T-helper 1 cell treated with Interleukin-12 subunit alpha and Interleukin-12 subunit beta and Interleukin-4 antibody, amounts not matched to agents 30 μg/mL and 1 μg/mL, for 36 hours (primary cell): ENCODE data around the gene UBXN1.
A peak's percentile ranks its signal among the peaks of the same experiment; 100 is the strongest.

Source experiments
- H3K27ac Mint-ChIP-seq: one replicate; pipeline ENCODE4 v1.8.0; 2021; ENCODE audit warnings: mild to moderate bottlenecking, mixed read lengths
- H3K27me3 Mint-ChIP-seq: one replicate; pipeline ENCODE4 v1.8.0; 2021; ENCODE audit warnings: low read depth, mixed read lengths
- H3K36me3 Mint-ChIP-seq: one replicate; pipeline ENCODE4 v1.8.0; 2021; ENCODE audit warnings: low read depth, mixed read lengths
- H3K4me1 Mint-ChIP-seq: one replicate; pipeline ENCODE4 v1.8.0; 2021; ENCODE audit warnings: low read depth, mixed read lengths
- H3K4me3 Mint-ChIP-seq: one replicate; pipeline ENCODE4 v1.8.0; 2021; ENCODE audit warnings: mild to moderate bottlenecking, moderate library complexity, mixed read lengths
- H3K9me3 Mint-ChIP-seq: one replicate; pipeline ENCODE4 v1.8.0; 2021; ENCODE audit warnings: mixed read lengths

UBXN1 gene

GRCh38 chr11:62649486-62649885, 29.4 kb downstream of the UBXN1 start:
- H3K27ac Mint-ChIP-seq = no peak overlapping the region
- H3K4me3 Mint-ChIP-seq = no peak overlapping the region
- H3K9me3 Mint-ChIP-seq = no peaks in the 10 kb centered on the region
- peaks cover 22% of the 10 kb centered on the region for H3K36me3 Mint-ChIP-seq
- H3K4me1 Mint-ChIP-seq = peaks cover 27% of the 10 kb centered on the region
- H3K27me3 Mint-ChIP-seq = no peaks in the 10 kb centered on the region

- H3K27ac Mint-ChIP-seq = no peak overlapping the region
- H3K4me1 Mint-ChIP-seq = peaks cover 24% of the 10 kb centered on the region
- no peak overlapping the region for H3K4me3 Mint-ChIP-seq
- peaks cover 24% of the 10 kb centered on the region for H3K36me3 Mint-ChIP-seq
- no peaks in the 10 kb centered on the region for H3K9me3 Mint-ChIP-seq
- H3K27me3 Mint-ChIP-seq = no peaks in the 10 kb centered on the region
Measured at GRCh38 chr11:62648967-62649364, 29.9 kb downstream of the UBXN1 start.

- H3K9me3 Mint-ChIP-seq = no peaks in the 10 kb centered on the region
- peaks cover 24% of the 10 kb centered on the region for H3K36me3 Mint-ChIP-seq
- no peak overlapping the region for H3K27ac Mint-ChIP-seq
- H3K27me3 Mint-ChIP-seq = no peaks in the 10 kb centered on the region
- peaks cover 21% of the 10 kb centered on the region for H3K4me1 Mint-ChIP-seq
- no peak overlapping the region for H3K4me3 Mint-ChIP-seq
Measured at GRCh38 chr11:62648185-62648966, 30.5 kb downstream of the UBXN1 start.

GRCh38 chr11:62647609-62648005, 31.3 kb downstream of the UBXN1 start:
- no peak overlapping the region for H3K4me3 Mint-ChIP-seq
- peak overlapping the region; percentile 31 for H3K27ac Mint-ChIP-seq

GRCh38 chr11:62646825-62647608, 31.9 kb downstream of the UBXN1 start:
- no peaks in the 10 kb centered on the region for H3K27me3 Mint-ChIP-seq
- H3K4me1 Mint-ChIP-seq = peaks cover 17% of the 10 kb centered on the region
- peak overlapping the region; percentile 99 for H3K4me3 Mint-ChIP-seq
- peak overlapping the region; percentile 96 for H3K27ac Mint-ChIP-seq
- peaks cover 21% of the 10 kb centered on the region for H3K36me3 Mint-ChIP-seq
- H3K9me3 Mint-ChIP-seq = no peaks in the 10 kb centered on the region

More at GRCh38 chr11:62647609-62648005, 31.3 kb downstream of the UBXN1 start:
- Mint-ChIP-seq H3K4me1 (peaks cover 20% of the 10 kb centered on the region), H3K9me3 (no peaks in the 10 kb centered on the region), H3K36me3 (peaks cover 24% of the 10 kb centered on the region), H3K27me3 (no peaks in the 10 kb centered on the region)

- no peaks in the 10 kb centered on the region for H3K9me3 Mint-ChIP-seq
- H3K4me1 Mint-ChIP-seq = peaks cover 19% of the 10 kb centered on the region
- peak within 1 kb of the TSS; percentile 99 for H3K4me3 Mint-ChIP-seq
- H3K36me3 Mint-ChIP-seq = peaks cover 21% of the 10 kb centered on the region
- H3K27ac Mint-ChIP-seq = peak within 1 kb of the TSS; percentile 96
- H3K27me3 Mint-ChIP-seq = no peaks in the 10 kb centered on the region
Measured at GRCh38 chr11:62645946-62646824, 32.7 kb downstream of the UBXN1 start, which contains the start of gene GANAB. TSS of gene GANAB (minus strand) at chr11:62646613. CDS start at chr11:62646599, 14 bp downstream.

GRCh38 chr11:62645671-62645945, 33.3 kb downstream of the UBXN1 start:
- Mint-ChIP-seq H3K27me3 (no peaks in the 10 kb centered on the region), H3K36me3 (peaks cover 23% of the 10 kb centered on the region), H3K4me3 (peak overlapping the region; percentile 99), H3K9me3 (no peaks in the 10 kb centered on the region), H3K4me1 (peaks cover 23% of the 10 kb centered on the region), H3K27ac (peak overlapping the region; percentile 96)

- H3K9me3 Mint-ChIP-seq = no peaks in the 10 kb centered on the region
- H3K4me1 Mint-ChIP-seq = peaks cover 28% of the 10 kb centered on the region
- H3K36me3 Mint-ChIP-seq = peaks cover 23% of the 10 kb centered on the region
- H3K27me3 Mint-ChIP-seq = no peaks in the 10 kb centered on the region
- peak overlapping the region; percentile 59 for H3K27ac Mint-ChIP-seq
- no peak overlapping the region for H3K4me3 Mint-ChIP-seq
Measured at GRCh38 chr11:62644220-62644619, 34.7 kb downstream of the UBXN1 start.

GRCh38 chr11:62632492-62632891, 46.4 kb downstream of the UBXN1 start:
- Mint-ChIP-seq H3K4me1 (peaks cover 17% of the 10 kb centered on the region), H3K27me3 (no peaks in the 10 kb centered on the region), H3K4me3 (no peak overlapping the region), H3K36me3 (peaks cover 72% of the 10 kb centered on the region), H3K27ac (peak overlapping the region; percentile 36), H3K9me3 (no peaks in the 10 kb centered on the region)

- H3K9me3 Mint-ChIP-seq = no peaks in the 10 kb centered on the region
- peaks cover 2% of the 10 kb centered on the region for H3K4me1 Mint-ChIP-seq
- H3K27me3 Mint-ChIP-seq = no peaks in the 10 kb centered on the region
- no peak overlapping the region for H3K4me3 Mint-ChIP-seq
- peak overlapping the region; percentile 76 for H3K27ac Mint-ChIP-seq
- peaks cover 64% of the 10 kb centered on the region for H3K36me3 Mint-ChIP-seq
Measured at GRCh38 chr11:62627713-62628112, 51.2 kb downstream of the UBXN1 start.
